ENCODE results near the gene HMGCR. TPM values are rescaled to one million over a fixed set of nuclear protein-coding genes. Genes with fewer than 3 reads are reported as not detected.

The HMGCR gene
- polyA plus RNA-seq, 1 donor: 60.2 TPM

DNA sequence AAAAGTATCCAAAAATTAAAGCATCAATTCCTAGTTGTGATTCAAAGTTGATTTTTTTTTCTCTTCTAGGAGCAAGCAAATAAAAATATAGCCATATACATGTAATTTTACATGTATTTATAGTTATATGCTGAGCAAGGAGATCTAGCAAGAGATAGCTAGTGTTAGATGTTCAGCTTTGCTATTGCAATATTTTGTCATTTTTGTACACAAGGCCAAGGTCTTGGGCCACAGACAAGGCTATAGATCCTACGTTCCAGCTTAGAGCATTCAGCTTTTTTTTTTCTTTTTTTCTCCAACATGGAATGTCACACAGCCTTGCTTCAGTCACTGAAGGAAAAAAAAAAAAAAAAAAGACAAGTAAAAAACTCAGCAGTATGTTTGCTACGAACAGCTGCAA is 36.8 kb downstream of the HMGCR start:
- DNase-seq: no peak
- no CpG with 5 or more reads among the region's 2 CpGs for WGBS (ENCODE audit: insufficient coverage, low lambda C conversion rate)

DNA sequence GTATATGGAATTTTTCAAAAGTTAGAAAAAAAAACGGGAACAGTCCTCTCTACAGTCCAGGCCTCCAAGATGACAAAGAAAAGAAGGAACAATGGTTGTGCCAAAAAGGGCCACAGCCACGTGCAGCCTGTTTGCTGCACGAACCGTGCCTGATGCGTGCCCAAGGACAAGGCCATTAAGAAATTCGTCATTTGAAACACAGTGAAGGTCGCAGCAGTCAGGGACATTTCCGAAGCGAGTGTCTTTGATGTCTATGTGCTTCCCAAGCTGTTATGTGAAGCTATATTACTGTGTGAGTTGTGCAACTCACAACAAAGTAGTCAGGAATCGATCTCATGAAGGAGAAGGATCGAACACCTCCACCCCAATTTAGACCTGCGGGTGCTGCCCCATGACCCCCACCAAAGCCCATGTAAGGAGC is 37.4 kb downstream of the HMGCR start:
- Histone ChIP-seq H3K9me3 (ENCODE audit: control insufficient read depth, low read depth, low read length) (no peaks in the 10 kb centered on the region), H3K4me3 (ENCODE audit: low read length) (no peak overlapping the region), H3K27me3 (ENCODE audit: control insufficient read depth, insufficient read depth, low read length) (no peaks in the 10 kb centered on the region), H3K36me3 (ENCODE audit: control insufficient read depth, insufficient read depth, low read length) (peaks cover 37% of the 10 kb centered on the region), H3K27ac (ENCODE audit: low read length) (no peak overlapping the region), H3K4me1 (ENCODE audit: control insufficient read depth, insufficient read depth, low read length) (no peaks in the 10 kb centered on the region)
- DNase-seq: no peak
- WGBS (ENCODE audit: insufficient coverage, low lambda C conversion rate): 90% methylated on average over 2 of the region's 12 CpGs

More for the DNA sequence above, 36.8 kb downstream of the HMGCR start:
- H3K27me3 ChIP-seq (ENCODE audit: control insufficient read depth, insufficient read depth, low read length): no peaks in the 10 kb centered on the region
- no peak overlapping the region for H3K27ac ChIP-seq (ENCODE audit: low read length)
- no peaks in the 10 kb centered on the region for H3K9me3 ChIP-seq (ENCODE audit: control insufficient read depth, low read depth, low read length)
- no peaks in the 10 kb centered on the region for H3K4me1 ChIP-seq (ENCODE audit: control insufficient read depth, insufficient read depth, low read length)
- H3K36me3 ChIP-seq (ENCODE audit: control insufficient read depth, insufficient read depth, low read length): peaks cover 32% of the 10 kb centered on the region
- H3K4me3 ChIP-seq (ENCODE audit: low read length): no peak overlapping the region

DNA sequence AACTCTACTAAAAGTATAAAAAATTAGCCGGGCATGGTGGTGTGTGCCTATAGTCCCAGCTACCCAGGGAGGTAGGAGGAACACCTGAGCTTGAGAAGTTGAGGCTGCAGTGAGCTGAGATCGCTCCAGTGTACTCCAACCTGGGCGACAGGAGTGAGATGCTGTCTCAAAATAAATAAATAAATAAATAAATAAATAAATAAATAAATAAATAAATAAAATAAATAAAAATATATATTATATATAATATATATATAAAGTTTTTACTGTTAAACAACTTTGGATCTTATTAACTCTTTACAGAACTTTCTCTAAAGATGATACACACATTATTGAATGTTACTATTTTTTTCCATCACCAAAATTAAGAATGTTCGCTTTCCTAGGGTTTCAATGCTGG is 38.4 kb downstream of the HMGCR start:
- 100% methylated on average over 1 of the region's 4 CpGs for WGBS (ENCODE audit: insufficient coverage, low lambda C conversion rate)
- Histone ChIP-seq H3K4me1 (ENCODE audit: control insufficient read depth, insufficient read depth, low read length) (no peaks in the 10 kb centered on the region), H3K4me3 (ENCODE audit: low read length) (no peak overlapping the region), H3K36me3 (ENCODE audit: control insufficient read depth, insufficient read depth, low read length) (peaks cover 40% of the 10 kb centered on the region), H3K9me3 (ENCODE audit: control insufficient read depth, low read depth, low read length) (no peaks in the 10 kb centered on the region), H3K27ac (ENCODE audit: low read length) (no peak overlapping the region), H3K27me3 (ENCODE audit: control insufficient read depth, insufficient read depth, low read length) (no peaks in the 10 kb centered on the region)
- no peak for DNase-seq

DNA sequence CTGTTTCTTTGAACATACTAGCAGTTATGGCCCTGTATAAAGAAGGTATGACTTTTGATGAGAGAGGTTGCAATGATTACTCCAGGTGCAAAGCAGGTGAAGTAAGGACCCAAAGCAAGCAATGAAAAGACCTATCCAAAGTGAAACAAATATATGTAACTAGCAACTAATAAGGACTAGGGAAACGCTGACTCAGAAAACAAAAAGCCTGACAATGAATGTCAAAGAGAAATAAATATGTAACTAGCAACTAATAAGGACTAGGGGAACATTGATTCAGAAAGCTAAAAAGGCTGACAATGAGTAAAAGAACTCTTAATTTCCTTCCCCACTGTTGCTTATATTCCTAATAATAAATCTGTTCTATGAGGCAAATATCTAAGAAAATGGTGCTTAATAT is 43.1 kb downstream of the HMGCR start:
- Histone ChIP-seq H3K27ac (ENCODE audit: low read length) (no peak overlapping the region), H3K27me3 (ENCODE audit: control insufficient read depth, insufficient read depth, low read length) (no peaks in the 10 kb centered on the region), H3K36me3 (ENCODE audit: control insufficient read depth, insufficient read depth, low read length) (peaks cover 53% of the 10 kb centered on the region), H3K4me1 (ENCODE audit: control insufficient read depth, insufficient read depth, low read length) (no peaks in the 10 kb centered on the region), H3K4me3 (ENCODE audit: low read length) (no peak overlapping the region), H3K9me3 (ENCODE audit: control insufficient read depth, low read depth, low read length) (no peaks in the 10 kb centered on the region)
- WGBS (ENCODE audit: insufficient coverage, low lambda C conversion rate): 64% methylated on average over 1 of the region's 1 CpG
- DNase-seq: no peak

DNA sequence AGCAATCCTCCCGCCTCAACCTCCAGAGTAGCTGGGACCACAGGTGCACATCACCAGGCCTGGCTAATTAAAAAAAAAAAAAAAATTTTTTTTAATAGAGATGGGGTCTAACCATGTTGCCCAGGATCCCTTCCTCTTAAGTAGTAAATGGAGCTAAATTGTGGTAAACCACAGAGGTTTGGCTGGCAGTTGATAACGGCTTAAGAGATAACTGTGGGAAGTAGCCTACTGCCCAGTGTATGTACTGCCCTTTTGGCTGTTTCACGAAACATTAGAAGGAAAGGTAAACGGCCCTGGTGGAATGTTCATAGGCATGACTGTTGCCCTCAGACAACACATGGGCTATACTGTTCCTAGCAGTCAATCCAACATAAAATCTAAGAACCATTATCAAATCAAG is 44.4 kb downstream of the HMGCR start:
- no CpG with 5 or more reads among the region's 4 CpGs for WGBS (ENCODE audit: insufficient coverage, low lambda C conversion rate)
- no peaks in the 10 kb centered on the region for H3K9me3 ChIP-seq (ENCODE audit: control insufficient read depth, low read depth, low read length)
- H3K4me1 ChIP-seq (ENCODE audit: control insufficient read depth, insufficient read depth, low read length): no peaks in the 10 kb centered on the region
- no peak for DNase-seq
- no peak overlapping the region for H3K27ac ChIP-seq (ENCODE audit: low read length)
- no peaks in the 10 kb centered on the region for H3K27me3 ChIP-seq (ENCODE audit: control insufficient read depth, insufficient read depth, low read length)
- H3K36me3 ChIP-seq (ENCODE audit: control insufficient read depth, insufficient read depth, low read length): peaks cover 53% of the 10 kb centered on the region
- no peak overlapping the region for H3K4me3 ChIP-seq (ENCODE audit: low read length)

DNA sequence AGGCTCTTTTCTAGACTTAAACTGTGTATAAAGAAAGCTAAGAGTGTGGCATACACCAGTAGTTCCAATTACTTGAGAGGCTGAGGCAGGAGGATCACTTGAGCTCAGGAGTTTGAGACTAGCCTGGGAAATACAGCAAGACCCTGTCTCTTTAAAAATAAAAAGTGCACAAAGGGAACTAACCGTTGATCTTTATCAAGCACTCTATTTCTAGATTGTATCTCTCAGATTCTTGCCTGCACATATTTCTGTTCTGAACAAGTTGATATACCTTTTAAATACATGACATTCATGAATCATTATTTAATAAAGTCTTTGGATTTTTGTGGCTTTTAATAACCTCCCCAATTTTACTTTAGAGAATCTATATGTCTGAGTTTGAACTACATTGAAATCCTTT is 47.2 kb downstream of the HMGCR start:
- 71% methylated on average over 1 of the region's 1 CpG for WGBS (ENCODE audit: insufficient coverage, low lambda C conversion rate)
- H3K9me3 ChIP-seq (ENCODE audit: control insufficient read depth, low read depth, low read length): no peaks in the 10 kb centered on the region
- DNase-seq: no peak
- H3K36me3 ChIP-seq (ENCODE audit: control insufficient read depth, insufficient read depth, low read length): peaks cover 60% of the 10 kb centered on the region
- no peaks in the 10 kb centered on the region for H3K27me3 ChIP-seq (ENCODE audit: control insufficient read depth, insufficient read depth, low read length)
- no peaks in the 10 kb centered on the region for H3K4me1 ChIP-seq (ENCODE audit: control insufficient read depth, insufficient read depth, low read length)
- H3K27ac ChIP-seq (ENCODE audit: low read length): no peak overlapping the region
- H3K4me3 ChIP-seq (ENCODE audit: low read length): no peak overlapping the region

DNA sequence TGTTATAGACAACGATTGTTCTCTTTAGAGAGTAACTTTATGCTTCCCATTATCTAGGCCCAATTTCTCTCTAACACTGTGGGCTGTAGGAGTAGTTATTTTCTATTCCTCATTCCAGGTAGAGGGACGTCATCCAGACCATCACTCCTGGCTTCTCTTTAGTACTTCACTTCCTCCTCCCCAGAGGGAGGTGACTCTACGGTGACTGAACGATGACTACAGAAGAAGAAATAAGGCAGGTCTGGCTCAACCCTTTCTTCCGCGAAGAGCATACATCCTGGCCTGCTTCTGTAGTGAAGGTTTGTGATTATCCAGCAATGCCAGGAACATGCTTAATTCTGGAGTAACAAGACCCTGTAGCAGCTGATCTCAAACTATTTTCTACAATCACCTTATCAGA is 50.8 kb downstream of the HMGCR start:
- Histone ChIP-seq H3K4me1 (ENCODE audit: control insufficient read depth, insufficient read depth, low read length) (no peaks in the 10 kb centered on the region), H3K27me3 (ENCODE audit: control insufficient read depth, insufficient read depth, low read length) (no peaks in the 10 kb centered on the region), H3K36me3 (ENCODE audit: control insufficient read depth, insufficient read depth, low read length) (peaks cover 46% of the 10 kb centered on the region), H3K27ac (ENCODE audit: low read length) (no peak overlapping the region), H3K4me3 (ENCODE audit: low read length) (no peak overlapping the region), H3K9me3 (ENCODE audit: control insufficient read depth, low read depth, low read length) (no peaks in the 10 kb centered on the region)
- WGBS (ENCODE audit: insufficient coverage, low lambda C conversion rate): 100% methylated on average over 1 of the region's 6 CpGs
- no peak for DNase-seq

DNA sequence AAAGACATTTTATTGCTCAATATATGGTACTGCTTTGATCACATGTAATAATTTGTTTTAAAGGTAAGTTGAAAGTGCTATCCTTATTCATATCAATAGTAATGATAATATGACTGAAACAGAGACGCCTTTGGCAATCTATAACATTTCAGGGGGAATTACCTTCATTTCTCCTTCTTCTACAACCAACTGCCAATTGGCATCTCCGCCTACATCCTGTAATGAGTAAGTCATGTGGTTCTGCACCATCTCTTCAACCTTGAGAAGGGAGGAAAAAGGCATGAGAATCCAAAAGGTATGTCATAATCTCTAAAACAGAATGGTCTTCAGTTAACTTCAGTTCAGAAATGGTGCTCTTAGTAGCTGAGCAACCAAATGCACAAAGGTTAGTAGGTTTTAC is 52.4 kb downstream of the HMGCR start:
- H3K4me1 ChIP-seq (ENCODE audit: control insufficient read depth, insufficient read depth, low read length): no peaks in the 10 kb centered on the region
- peaks cover 50% of the 10 kb centered on the region for H3K36me3 ChIP-seq (ENCODE audit: control insufficient read depth, insufficient read depth, low read length)
- no CpG with 5 or more reads among the region's 2 CpGs for WGBS (ENCODE audit: insufficient coverage, low lambda C conversion rate)
- H3K9me3 ChIP-seq (ENCODE audit: control insufficient read depth, low read depth, low read length): no peaks in the 10 kb centered on the region
- no peaks in the 10 kb centered on the region for H3K27me3 ChIP-seq (ENCODE audit: control insufficient read depth, insufficient read depth, low read length)
- no peak overlapping the region for H3K4me3 ChIP-seq (ENCODE audit: low read length)
- H3K27ac ChIP-seq (ENCODE audit: low read length): no peak overlapping the region
- DNase-seq: no peak

DNA sequence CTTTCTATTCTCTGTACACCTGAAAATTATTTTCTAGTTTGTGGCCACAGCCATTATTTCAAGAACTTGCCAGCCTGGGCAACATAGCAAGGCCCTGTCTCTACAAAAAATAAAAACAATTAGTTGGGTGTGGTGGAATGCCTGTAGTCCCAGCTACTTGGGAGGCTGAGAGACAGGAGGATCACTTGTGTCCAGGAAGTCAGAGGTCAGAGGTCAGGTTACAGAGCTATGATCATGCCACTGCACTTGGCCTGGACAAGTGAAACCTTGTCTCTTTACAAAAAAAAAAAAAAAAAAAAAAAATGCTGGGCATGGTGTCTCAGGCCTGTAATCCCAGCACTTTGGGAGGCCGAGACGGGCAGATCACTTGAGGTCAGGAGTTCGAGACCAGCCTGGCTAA is 58.3 kb downstream of the HMGCR start:
- Histone ChIP-seq H3K36me3 (ENCODE audit: control insufficient read depth, insufficient read depth, low read length) (peaks cover 27% of the 10 kb centered on the region), H3K27ac (ENCODE audit: low read length) (no peak overlapping the region), H3K27me3 (ENCODE audit: control insufficient read depth, insufficient read depth, low read length) (no peaks in the 10 kb centered on the region), H3K4me3 (ENCODE audit: low read length) (no peak overlapping the region), H3K4me1 (ENCODE audit: control insufficient read depth, insufficient read depth, low read length) (no peaks in the 10 kb centered on the region), H3K9me3 (ENCODE audit: control insufficient read depth, low read depth, low read length) (no peaks in the 10 kb centered on the region)
- DNase-seq: no peak
- WGBS (ENCODE audit: insufficient coverage, low lambda C conversion rate): no CpG with 5 or more reads among the region's 3 CpGs

DNA sequence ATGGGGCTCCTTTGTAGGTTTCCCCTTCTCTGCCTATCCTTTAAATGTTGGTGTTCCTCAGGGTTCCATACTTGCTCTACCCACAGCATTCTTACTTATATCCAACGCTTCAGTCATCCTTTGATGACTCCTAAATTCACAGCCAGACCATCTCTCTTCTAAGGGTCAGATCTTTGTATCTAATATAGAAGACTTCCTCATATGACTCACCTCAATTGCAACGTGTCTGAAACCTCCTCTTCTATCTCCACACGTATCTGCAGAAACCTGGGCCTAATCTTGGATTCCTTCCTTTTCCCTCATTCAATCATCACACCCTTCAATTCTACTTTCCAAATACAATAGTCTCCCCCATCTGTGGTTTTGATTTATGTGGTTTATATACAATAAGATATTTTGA is 68.3 kb downstream of the HMGCR start:
- WGBS (ENCODE audit: insufficient coverage, low lambda C conversion rate): no CpG with 5 or more reads among the region's 3 CpGs
- Histone ChIP-seq H3K9me3 (ENCODE audit: control insufficient read depth, low read depth, low read length) (no peaks in the 10 kb centered on the region), H3K36me3 (ENCODE audit: control insufficient read depth, insufficient read depth, low read length) (peaks cover 27% of the 10 kb centered on the region), H3K4me1 (ENCODE audit: control insufficient read depth, insufficient read depth, low read length) (no peaks in the 10 kb centered on the region), H3K4me3 (ENCODE audit: low read length) (no peak overlapping the region), H3K27me3 (ENCODE audit: control insufficient read depth, insufficient read depth, low read length) (no peaks in the 10 kb centered on the region), H3K27ac (ENCODE audit: low read length) (no peak overlapping the region)
- DNase-seq: no peak
